Forelimb muscle (tissue), 1 donor: ENCODE measurements around the gene FUBP1. TPM values are rescaled to one million over a fixed set of nuclear protein-coding genes. Genes with fewer than 3 reads are reported as not detected.

Source experiments
- polyA plus RNA-seq: library from polyadenylated mRNA; unstranded; fragments of 120-200 nt; gene quantifications from one replicate; pipeline ENCODE4 v1.2.1, GENCODE V29; 2013; ENCODE audit not compliant: insufficient read length

The FUBP1 gene
- polyA plus RNA-seq, 1 donor, result 174 TPM

Other genes starting within 250 kb of the FUBP1 start
- gene USP33, start 219.2 kb downstream of the FUBP1 start, polyA plus RNA-seq, result 35.9 TPM
- gene MIGA1, start 199.4 kb downstream of the FUBP1 start, polyA plus RNA-seq, result 9.0 TPM
- 288 TPM for gene NEXN, start 90.4 kb downstream of the FUBP1 start, polyA plus RNA-seq
- 87.0 TPM for gene DNAJB4, start 25.9 kb upstream of the FUBP1 start, polyA plus RNA-seq
- gene GIPC2, start 66.9 kb upstream of the FUBP1 start, polyA plus RNA-seq, result 0.78 TPM